WTC11 (cell line): Measurements from ENCODE around the gene SLC5A10. TPM values are rescaled to one million over a fixed set of nuclear protein-coding genes. Genes with fewer than 3 reads are reported as not detected.
"Not testable (repeated sequence)": the region's sequence is repeated elsewhere in the genome, so short reads cannot be mapped to it uniquely, and the experiment has no call there.

ENCODE experiments used
- ATAC-seq: fragments of 200-7000 bp; cut with Tn5 transposase; 2 replicates; pipeline ENCODE4 v1.10.0; 2021; ENCODE audit warnings: mild to moderate bottlenecking, moderate library complexity
- CTCF ChIA-PET: fragments of 300-600 bp; sonication (Branson Sonifier 250); formaldehyde crosslinking; loops from one replicate; lab custom pipeline; 2021; ENCODE audit warnings: antibody characterized with exemption; lab: Charles Lee
- POLR2A ChIA-PET: fragments of 350-600 bp; sonication (Branson Sonifier 250); formaldehyde crosslinking; loops from one replicate; lab custom pipeline; 2021; ENCODE audit warnings: antibody characterized with exemption; lab: Charles Lee
- DNase-seq: peaks from one replicate; pipeline ENCODE4 v3.0.0; 2021; ENCODE audit warnings: low spot score
- H3K27ac Mint-ChIP-seq: 2 replicates; pipeline ENCODE4 v1.8.0; 2021; ENCODE audit warnings: mixed read lengths
- H3K27me3 Mint-ChIP-seq: 2 replicates; pipeline ENCODE4 v1.8.0; 2021; ENCODE audit warnings: low read depth, mild to moderate bottlenecking, moderate library complexity, mixed read lengths
- H3K36me3 Mint-ChIP-seq: 2 replicates; pipeline ENCODE4 v1.8.0; 2021; ENCODE audit warnings: mixed read lengths
- H3K4me1 Mint-ChIP-seq: 2 replicates; pipeline ENCODE4 v1.8.0; 2022; ENCODE audit warnings: mixed read lengths
- H3K4me3 Mint-ChIP-seq: 2 replicates; pipeline ENCODE4 v1.8.0; 2021; ENCODE audit warnings: mild to moderate bottlenecking, moderate library complexity, mixed read lengths
- H3K9me3 Mint-ChIP-seq: 2 replicates; pipeline ENCODE4 v1.8.0; 2021; ENCODE audit warnings: mixed read lengths
- E2F4 ChIP-seq: sonication (generic); formaldehyde crosslinking; IDR thresholded peaks from 2 replicates; pipeline ENCODE4 v1.8.1; 2022; ENCODE audit warnings: low read depth, mild to moderate bottlenecking, moderate library complexity, missing genetic modification reagents, borderline replicate concordance
- FOXK1 ChIP-seq: sonication (generic); formaldehyde crosslinking; IDR thresholded peaks from 2 replicates; pipeline ENCODE4 v1.8.0; 2022; ENCODE audit warnings: mild to moderate bottlenecking, moderate library complexity, missing genetic modification reagents
- GABPB1 ChIP-seq: sonication (generic); formaldehyde crosslinking; IDR thresholded peaks from 2 replicates; pipeline ENCODE4 v1.8.1; 2023; ENCODE audit warnings: mild to moderate bottlenecking, missing genetic modification reagents
- JUN ChIP-seq: sonication (generic); formaldehyde crosslinking; IDR thresholded peaks from 2 replicates; pipeline ENCODE4 v1.8.0; 2023; ENCODE audit warnings: mild to moderate bottlenecking, missing genetic modification reagents
- MYBL2 ChIP-seq: sonication (generic); formaldehyde crosslinking; IDR thresholded peaks from 2 replicates; pipeline ENCODE4 v1.8.1; 2023; ENCODE audit warnings: mild to moderate bottlenecking, moderate library complexity, missing genetic modification reagents
- NFE2L1 ChIP-seq: sonication (generic); formaldehyde crosslinking; IDR thresholded peaks from 2 replicates; pipeline ENCODE4 v1.8.1; 2023; ENCODE audit warnings: missing genetic modification reagents
- PRRX2 ChIP-seq: fragments of 250-450 bp; sonication (Bioruptor Pico); IDR thresholded peaks from 2 replicates; pipeline ENCODE4 v1.8.0; 2021; ENCODE audit warnings: mild to moderate bottlenecking
- ZNF532 ChIP-seq: fragments of 250-450 bp; sonication (Bioruptor Pico); IDR thresholded peaks from 2 replicates; pipeline ENCODE4 v1.9.0; 2021; ENCODE audit warnings: mild to moderate bottlenecking, borderline replicate concordance
- total RNA-seq: library from RNA; stranded (reverse); gene quantifications from 3 replicates; pipeline ENCODE4 v1.2.3, GENCODE V29; 2021
- TF ChIP-seq, protein P1 (sequence below): fragments of 250-450 bp; sonication (Bioruptor Pico); IDR thresholded peaks from 2 replicates; pipeline ENCODE4 v1.9.0; 2021; ENCODE audit warnings: mild to moderate bottlenecking
- TF ChIP-seq, protein P2 (sequence below): fragments of 250-450 bp; sonication (Bioruptor Pico); IDR thresholded peaks from 2 replicates; pipeline ENCODE4 v2.1.2; 2022; ENCODE audit warnings: mild to moderate bottlenecking, moderate library complexity
- TF ChIP-seq, protein P3 (sequence below): sonication (generic); formaldehyde crosslinking; IDR thresholded peaks from 2 replicates; pipeline ENCODE4 v1.8.0; 2022; ENCODE audit warnings: mild to moderate bottlenecking, missing genetic modification reagents
- TF ChIP-seq, protein P4 (sequence below): fragments of 250-450 bp; sonication (Bioruptor Pico); IDR thresholded peaks from 2 replicates; pipeline ENCODE4 v1.8.0; 2021; ENCODE audit warnings: mild to moderate bottlenecking
- TF ChIP-seq, protein P5 (sequence below): sonication (generic); formaldehyde crosslinking; IDR thresholded peaks from 2 replicates; pipeline ENCODE4 v1.8.1; 2023; ENCODE audit warnings: mild to moderate bottlenecking, moderate library complexity, missing genetic modification reagents
- TF ChIP-seq, protein P6 (sequence below): sonication (generic); formaldehyde crosslinking; IDR thresholded peaks from 2 replicates; pipeline ENCODE4 v1.8.0; 2022; ENCODE audit warnings: missing genetic modification reagents
- TF ChIP-seq, protein P7 (sequence below): sonication (generic); formaldehyde crosslinking; conservative IDR thresholded peaks from 2 replicates; pipeline ENCODE4 v1.8.1; 2022; ENCODE audit warnings: mild to moderate bottlenecking, missing genetic modification reagents

The SLC5A10 gene
- total RNA-seq, 1 experiment from 2014 or later, result not detected

GRCh38 chr17:19020016-19020415, 68.1 kb downstream of the SLC5A10 start:
- ChIA-PET CTCF (interaction anchor here (2.9 kb wide), 1 partner anchor 59 kb away, joined by 7 read pairs; no protein-coding TSS in a partner anchor), POLR2A (no interaction called here)
- DNase-seq (no peak), ATAC-seq (no peak)
- H3K27me3 Mint-ChIP-seq, result no peaks in the 10 kb centered on the region; the same call in 1 of the 2 replicates
- H3K9me3 Mint-ChIP-seq, result no peaks in the 10 kb centered on the region
- peak overlapping the region; percentile 63; the same call in 1 of the 2 replicates for H3K27ac Mint-ChIP-seq
- H3K36me3 Mint-ChIP-seq, result no peaks in the 10 kb centered on the region
- H3K4me3 Mint-ChIP-seq, result no peak overlapping the region
- 0 out of 2 replicates have a peak, but pooled peaks cover 5% of the 10 kb centered on the region for H3K4me1 Mint-ChIP-seq
- TF ChIP-seq, protein P1, sequence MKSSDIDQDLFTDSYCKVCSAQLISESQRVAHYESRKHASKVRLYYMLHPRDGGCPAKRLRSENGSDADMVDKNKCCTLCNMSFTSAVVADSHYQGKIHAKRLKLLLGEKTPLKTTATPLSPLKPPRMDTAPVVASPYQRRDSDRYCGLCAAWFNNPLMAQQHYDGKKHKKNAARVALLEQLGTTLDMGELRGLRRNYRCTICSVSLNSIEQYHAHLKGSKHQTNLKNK, result no peak
- TF ChIP-seq, protein P2, sequence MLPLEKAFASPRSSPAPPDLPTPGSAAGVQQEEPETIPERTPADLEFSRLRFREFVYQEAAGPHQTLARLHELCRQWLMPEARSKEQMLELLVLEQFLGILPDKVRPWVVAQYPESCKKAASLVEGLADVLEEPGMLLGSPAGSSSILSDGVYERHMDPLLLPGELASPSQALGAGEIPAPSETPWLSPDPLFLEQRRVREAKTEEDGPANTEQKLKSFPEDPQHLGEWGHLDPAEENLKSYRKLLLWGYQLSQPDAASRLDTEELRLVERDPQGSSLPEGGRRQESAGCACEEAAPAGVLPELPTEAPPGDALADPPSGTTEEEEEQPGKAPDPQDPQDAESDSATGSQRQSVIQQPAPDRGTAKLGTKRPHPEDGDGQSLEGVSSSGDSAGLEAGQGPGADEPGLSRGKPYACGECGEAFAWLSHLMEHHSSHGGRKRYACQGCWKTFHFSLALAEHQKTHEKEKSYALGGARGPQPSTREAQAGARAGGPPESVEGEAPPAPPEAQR, result no peak
- TF ChIP-seq, protein P3, sequence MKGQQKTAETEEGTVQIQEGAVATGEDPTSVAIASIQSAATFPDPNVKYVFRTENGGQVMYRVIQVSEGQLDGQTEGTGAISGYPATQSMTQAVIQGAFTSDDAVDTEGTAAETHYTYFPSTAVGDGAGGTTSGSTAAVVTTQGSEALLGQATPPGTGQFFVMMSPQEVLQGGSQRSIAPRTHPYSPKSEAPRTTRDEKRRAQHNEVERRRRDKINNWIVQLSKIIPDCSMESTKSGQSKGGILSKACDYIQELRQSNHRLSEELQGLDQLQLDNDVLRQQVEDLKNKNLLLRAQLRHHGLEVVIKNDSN (CRISPR knock-in tag), result no peak
- TF ChIP-seq, protein P4, sequence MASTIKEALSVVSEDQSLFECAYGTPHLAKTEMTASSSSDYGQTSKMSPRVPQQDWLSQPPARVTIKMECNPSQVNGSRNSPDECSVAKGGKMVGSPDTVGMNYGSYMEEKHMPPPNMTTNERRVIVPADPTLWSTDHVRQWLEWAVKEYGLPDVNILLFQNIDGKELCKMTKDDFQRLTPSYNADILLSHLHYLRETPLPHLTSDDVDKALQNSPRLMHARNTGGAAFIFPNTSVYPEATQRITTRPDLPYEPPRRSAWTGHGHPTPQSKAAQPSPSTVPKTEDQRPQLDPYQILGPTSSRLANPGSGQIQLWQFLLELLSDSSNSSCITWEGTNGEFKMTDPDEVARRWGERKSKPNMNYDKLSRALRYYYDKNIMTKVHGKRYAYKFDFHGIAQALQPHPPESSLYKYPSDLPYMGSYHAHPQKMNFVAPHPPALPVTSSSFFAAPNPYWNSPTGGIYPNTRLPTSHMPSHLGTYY (CRISPR knock-in tag), result no peak
- TF ChIP-seq NFE2L1 (CRISPR knock-in tag), result no peak
- TF ChIP-seq PRRX2, result no peak
- no peak for TF ChIP-seq E2F4
- TF ChIP-seq, protein P5, sequence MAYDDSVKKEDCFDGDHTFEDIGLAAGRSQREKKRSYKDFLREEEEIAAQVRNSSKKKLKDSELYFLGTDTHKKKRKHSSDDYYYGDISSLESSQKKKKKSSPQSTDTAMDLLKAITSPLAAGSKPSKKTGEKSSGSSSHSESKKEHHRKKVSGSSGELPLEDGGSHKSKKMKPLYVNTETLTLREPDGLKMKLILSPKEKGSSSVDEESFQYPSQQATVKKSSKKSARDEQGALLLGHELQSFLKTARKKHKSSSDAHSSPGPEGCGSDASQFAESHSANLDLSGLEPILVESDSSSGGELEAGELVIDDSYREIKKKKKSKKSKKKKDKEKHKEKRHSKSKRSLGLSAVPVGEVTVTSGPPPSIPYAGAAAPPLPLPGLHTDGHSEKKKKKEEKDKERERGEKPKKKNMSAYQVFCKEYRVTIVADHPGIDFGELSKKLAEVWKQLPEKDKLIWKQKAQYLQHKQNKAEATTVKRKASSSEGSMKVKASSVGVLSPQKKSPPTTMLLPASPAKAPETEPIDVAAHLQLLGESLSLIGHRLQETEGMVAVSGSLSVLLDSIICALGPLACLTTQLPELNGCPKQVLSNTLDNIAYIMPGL (CRISPR knock-in tag), result no peak
- TF ChIP-seq MYBL2 (CRISPR knock-in tag), result no peak

GRCh38 chr17:19021011-19021621, 69.2 kb downstream of the SLC5A10 start:
- POLR2A ChIA-PET, H3K9me3 Mint-ChIP-seq, H3K27ac Mint-ChIP-seq, H3K36me3 Mint-ChIP-seq, H3K4me3 Mint-ChIP-seq, ATAC-seq, DNase-seq, H3K4me1 Mint-ChIP-seq, H3K27me3 Mint-ChIP-seq: not testable (repeated sequence)
- CTCF ChIA-PET, result interaction anchor here (2.9 kb wide), 1 partner anchor 60 kb away, joined by 7 read pairs; no protein-coding TSS in a partner anchor

- POLR2A ChIA-PET, result interaction anchor here (1.2 kb wide), 1 partner anchor 10 kb away, joined by 3 read pairs; no protein-coding TSS in a partner anchor
- no peak overlapping the region for H3K27ac Mint-ChIP-seq
- CTCF ChIA-PET, result no interaction called here
- H3K4me3 Mint-ChIP-seq, result no peak overlapping the region
- DNase-seq (peak; percentile 75), ATAC-seq (peak; percentile 78)
- H3K36me3 Mint-ChIP-seq, result no peaks in the 10 kb centered on the region
- H3K27me3 Mint-ChIP-seq, result no peaks in the 10 kb centered on the region; the same call in 1 of the 2 replicates
- 0 out of 2 replicates have a peak, but pooled peaks cover 3% of the 10 kb centered on the region for H3K4me1 Mint-ChIP-seq
- no peaks in the 10 kb centered on the region for H3K9me3 Mint-ChIP-seq
- TF ChIP-seq FOXK1 (CRISPR knock-in tag) (no peak), ZNF532 (no peak), JUN (no peak), GABPB1 (CRISPR knock-in tag) (no peak)
- TF ChIP-seq, protein P6, sequence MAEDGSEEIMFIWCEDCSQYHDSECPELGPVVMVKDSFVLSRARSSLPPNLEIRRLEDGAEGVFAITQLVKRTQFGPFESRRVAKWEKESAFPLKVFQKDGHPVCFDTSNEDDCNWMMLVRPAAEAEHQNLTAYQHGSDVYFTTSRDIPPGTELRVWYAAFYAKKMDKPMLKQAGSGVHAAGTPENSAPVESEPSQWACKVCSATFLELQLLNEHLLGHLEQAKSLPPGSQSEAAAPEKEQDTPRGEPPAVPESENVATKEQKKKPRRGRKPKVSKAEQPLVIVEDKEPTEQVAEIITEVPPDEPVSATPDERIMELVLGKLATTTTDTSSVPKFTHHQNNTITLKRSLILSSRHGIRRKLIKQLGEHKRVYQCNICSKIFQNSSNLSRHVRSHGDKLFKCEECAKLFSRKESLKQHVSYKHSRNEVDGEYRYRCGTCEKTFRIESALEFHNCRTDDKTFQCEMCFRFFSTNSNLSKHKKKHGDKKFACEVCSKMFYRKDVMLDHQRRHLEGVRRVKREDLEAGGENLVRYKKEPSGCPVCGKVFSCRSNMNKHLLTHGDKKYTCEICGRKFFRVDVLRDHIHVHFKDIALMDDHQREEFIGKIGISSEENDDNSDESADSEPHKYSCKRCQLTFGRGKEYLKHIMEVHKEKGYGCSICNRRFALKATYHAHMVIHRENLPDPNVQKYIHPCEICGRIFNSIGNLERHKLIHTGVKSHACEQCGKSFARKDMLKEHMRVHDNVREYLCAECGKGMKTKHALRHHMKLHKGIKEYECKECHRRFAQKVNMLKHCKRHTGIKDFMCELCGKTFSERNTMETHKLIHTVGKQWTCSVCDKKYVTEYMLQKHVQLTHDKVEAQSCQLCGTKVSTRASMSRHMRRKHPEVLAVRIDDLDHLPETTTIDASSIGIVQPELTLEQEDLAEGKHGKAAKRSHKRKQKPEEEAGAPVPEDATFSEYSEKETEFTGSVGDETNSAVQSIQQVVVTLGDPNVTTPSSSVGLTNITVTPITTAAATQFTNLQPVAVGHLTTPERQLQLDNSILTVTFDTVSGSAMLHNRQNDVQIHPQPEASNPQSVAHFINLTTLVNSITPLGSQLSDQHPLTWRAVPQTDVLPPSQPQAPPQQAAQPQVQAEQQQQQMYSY (CRISPR knock-in tag), result no peak
- TF ChIP-seq, protein P7, sequence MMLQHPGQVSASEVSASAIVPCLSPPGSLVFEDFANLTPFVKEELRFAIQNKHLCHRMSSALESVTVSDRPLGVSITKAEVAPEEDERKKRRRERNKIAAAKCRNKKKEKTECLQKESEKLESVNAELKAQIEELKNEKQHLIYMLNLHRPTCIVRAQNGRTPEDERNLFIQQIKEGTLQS, result no peak
Measured at GRCh38 chr17:19021622-19022083, 69.7 kb downstream of the SLC5A10 start.
